Measurements from ENCODE around the gene ZFAND5. TPM values are rescaled to one million over a fixed set of nuclear protein-coding genes. Genes with fewer than 3 reads are reported as not detected.

The ZFAND5 gene
- total RNA-seq, 2 donors from 2014 or later: 268 to 341 TPM

DNA sequence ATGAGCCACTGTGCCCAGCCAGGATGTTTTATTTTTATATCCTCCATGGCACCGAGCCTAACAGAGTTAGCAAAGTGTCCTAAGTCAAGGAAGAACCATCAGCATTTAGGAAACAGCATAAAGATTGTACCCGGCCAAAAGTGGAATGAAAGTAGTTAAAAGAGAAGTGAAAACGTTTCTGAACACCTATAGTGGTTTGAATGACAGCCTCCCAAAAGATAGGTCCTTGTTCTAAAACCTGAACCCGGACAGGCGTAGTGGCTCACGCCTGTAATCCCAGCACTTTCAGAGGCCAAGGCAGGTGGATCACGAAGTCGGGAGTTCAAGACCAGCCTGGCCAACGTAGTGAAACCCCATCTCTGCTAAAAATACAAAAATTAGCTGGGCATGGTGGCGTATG is 37.4 kb downstream of the ZFAND5 start:
- Mint-ChIP-seq H3K27ac (no peak overlapping the region), H3K36me3 (ENCODE audit: low read depth) (no peaks in the 10 kb centered on the region), H3K27me3 (no peaks in the 10 kb centered on the region), H3K4me1 (no peaks in the 10 kb centered on the region), H3K4me3 (no peak overlapping the region)
- no peaks in the 10 kb centered on the region for H3K9me3 ChIP-seq (ENCODE audit: control insufficient read depth, low read length, poor library complexity, severe bottlenecking)
- no peak for DNase-seq
- no peak for ATAC-seq

- no peak overlapping the region for H3K27ac Mint-ChIP-seq
Measured at GRCh38 chr9:72326641-72327040, 38.4 kb downstream of the ZFAND5 start.

GRCh38 chr9:72324974-72325373 is 40.0 kb downstream of the ZFAND5 start:
- Mint-ChIP-seq H3K36me3 (ENCODE audit: low read depth) (no peaks in the 10 kb centered on the region), H3K4me3 (no peak overlapping the region)
- ATAC-seq: no peak

More at GRCh38 chr9:72326641-72327040, 38.4 kb downstream of the ZFAND5 start:
- Mint-ChIP-seq H3K27me3 (no peaks in the 10 kb centered on the region), H3K4me1 (no peaks in the 10 kb centered on the region), H3K36me3 (ENCODE audit: low read depth) (no peaks in the 10 kb centered on the region), H3K4me3 (no peak overlapping the region)
- H3K9me3 ChIP-seq (ENCODE audit: control insufficient read depth, low read length, poor library complexity, severe bottlenecking): no peaks in the 10 kb centered on the region
- DNase-seq (no peak), ATAC-seq (no peak)

DNA sequence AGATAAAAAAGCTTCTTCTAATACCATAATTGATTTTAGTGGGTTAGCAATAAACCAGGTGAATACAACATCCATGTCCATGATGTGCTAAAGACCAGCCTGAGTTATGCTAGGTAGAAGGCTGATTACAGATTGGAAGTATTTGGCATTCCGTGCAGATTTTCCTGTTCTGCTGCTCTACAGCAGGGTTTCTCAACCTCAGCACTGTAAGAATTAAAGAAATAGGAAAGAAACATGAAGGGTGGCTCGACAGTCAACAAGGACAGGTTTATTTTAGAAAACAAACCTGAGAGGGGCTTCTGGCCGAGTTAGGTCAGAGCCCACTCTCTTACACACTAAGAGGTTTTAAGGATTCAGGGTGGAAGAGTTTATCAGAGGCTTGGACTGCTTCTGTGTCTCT is 42.3 kb downstream of the ZFAND5 start:
- ATAC-seq (no peak), DNase-seq (no peak)
- Mint-ChIP-seq H3K36me3 (ENCODE audit: low read depth) (no peaks in the 10 kb centered on the region), H3K27ac (no peak overlapping the region), H3K4me3 (no peak overlapping the region), H3K27me3 (peaks cover 6% of the 10 kb centered on the region), H3K4me1 (peaks cover 5% of the 10 kb centered on the region)
- H3K9me3 ChIP-seq (ENCODE audit: control insufficient read depth, low read length, poor library complexity, severe bottlenecking): no peaks in the 10 kb centered on the region

More at GRCh38 chr9:72324974-72325373, 40.0 kb downstream of the ZFAND5 start:
- Mint-ChIP-seq H3K27me3 (no peaks in the 10 kb centered on the region), H3K27ac (no peak overlapping the region), H3K4me1 (no peaks in the 10 kb centered on the region)
- no peaks in the 10 kb centered on the region for H3K9me3 ChIP-seq (ENCODE audit: control insufficient read depth, low read length, poor library complexity, severe bottlenecking)
- DNase-seq: no peak

DNA sequence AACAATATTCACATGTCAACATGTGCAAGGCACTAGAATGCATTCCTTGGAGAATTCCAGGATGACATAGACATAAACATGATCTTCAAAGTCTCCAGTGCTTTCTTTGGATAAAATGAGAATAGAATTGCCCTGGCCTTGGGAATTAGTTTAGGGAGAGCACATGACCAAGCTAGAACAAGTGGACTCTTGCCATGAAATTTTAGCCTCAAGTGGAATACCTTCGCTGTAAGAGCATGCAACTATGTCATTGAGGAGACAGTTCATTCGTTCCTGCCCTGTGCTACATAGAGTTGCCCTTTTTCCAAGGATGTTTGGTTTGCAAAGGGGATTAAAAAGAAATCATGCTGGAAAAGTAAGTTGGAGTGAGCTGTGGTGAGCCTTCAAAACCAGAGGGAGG is 42.7 kb downstream of the ZFAND5 start:
- no peak for ATAC-seq
- no peaks in the 10 kb centered on the region for H3K9me3 ChIP-seq (ENCODE audit: control insufficient read depth, low read length, poor library complexity, severe bottlenecking)
- Mint-ChIP-seq H3K4me1 (peaks cover 5% of the 10 kb centered on the region), H3K27me3 (peaks cover 6% of the 10 kb centered on the region), H3K36me3 (ENCODE audit: low read depth) (no peaks in the 10 kb centered on the region), H3K27ac (no peak overlapping the region), H3K4me3 (no peak overlapping the region)
- no peak for DNase-seq

GRCh38 chr9:72315510-72316311 is 49.3 kb downstream of the ZFAND5 start:
- Mint-ChIP-seq H3K4me3 (no peak overlapping the region), H3K27ac (no peak overlapping the region), H3K4me1 (peaks cover 5% of the 10 kb centered on the region), H3K27me3 (peaks cover 6% of the 10 kb centered on the region), H3K36me3 (ENCODE audit: low read depth) (no peaks in the 10 kb centered on the region)
- H3K9me3 ChIP-seq (ENCODE audit: control insufficient read depth, low read length, poor library complexity, severe bottlenecking): no peaks in the 10 kb centered on the region
- DNase-seq: no peak
- no peak for ATAC-seq

GRCh38 chr9:72315089-72315509 is 49.9 kb downstream of the ZFAND5 start:
- no peak overlapping the region for H3K27ac Mint-ChIP-seq

GRCh38 chr9:72313507-72313906 is 51.5 kb downstream of the ZFAND5 start:
- DNase-seq: no peak
- no peak overlapping the region for H3K27ac Mint-ChIP-seq
- peaks cover 6% of the 10 kb centered on the region for H3K4me1 Mint-ChIP-seq
- no peak for ATAC-seq
- H3K9me3 ChIP-seq (ENCODE audit: control insufficient read depth, low read length, poor library complexity, severe bottlenecking): no peaks in the 10 kb centered on the region
- H3K36me3 Mint-ChIP-seq (ENCODE audit: low read depth): no peaks in the 10 kb centered on the region
- H3K4me3 Mint-ChIP-seq: no peak overlapping the region
- H3K27me3 Mint-ChIP-seq: peaks cover 6% of the 10 kb centered on the region

More at GRCh38 chr9:72315089-72315509, 49.9 kb downstream of the ZFAND5 start:
- Mint-ChIP-seq H3K36me3 (ENCODE audit: low read depth) (no peaks in the 10 kb centered on the region), H3K27me3 (peaks cover 6% of the 10 kb centered on the region), H3K4me1 (peaks cover 5% of the 10 kb centered on the region), H3K4me3 (no peak overlapping the region)
- H3K9me3 ChIP-seq (ENCODE audit: control insufficient read depth, low read length, poor library complexity, severe bottlenecking): no peaks in the 10 kb centered on the region
- ATAC-seq (no peak), DNase-seq (no peak)

DNA sequence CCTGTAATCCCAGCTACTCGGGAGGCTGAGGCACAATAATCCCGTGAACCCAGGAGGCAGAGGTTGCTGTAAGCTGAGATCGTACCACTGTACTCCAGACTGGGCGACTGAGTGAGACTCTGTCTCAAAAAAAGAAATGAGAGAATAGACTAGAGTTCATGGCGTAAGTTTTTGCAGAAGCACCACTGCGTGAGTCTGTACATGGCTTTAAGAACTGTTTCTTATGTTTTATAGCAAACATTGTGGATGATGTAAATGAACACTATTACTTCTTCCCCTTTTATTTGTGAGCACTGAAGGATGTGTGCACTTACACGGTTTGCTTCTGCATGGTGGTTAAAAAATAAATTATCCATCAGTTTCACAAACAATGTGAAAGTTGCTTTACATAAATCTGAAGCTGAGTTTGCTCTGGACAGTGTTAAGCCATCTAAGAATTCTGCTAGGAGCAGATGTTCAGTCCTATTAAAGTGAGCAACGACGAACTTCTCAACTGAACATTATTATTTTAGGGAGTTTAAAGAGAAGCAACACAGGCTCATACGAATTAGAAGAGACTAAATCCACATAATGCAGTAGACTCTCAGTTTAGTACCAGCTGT is 52.5 kb downstream of the ZFAND5 start:
- Mint-ChIP-seq H3K27me3 (no peaks in the 10 kb centered on the region), H3K4me1 (peaks cover 3% of the 10 kb centered on the region), H3K36me3 (ENCODE audit: low read depth) (no peaks in the 10 kb centered on the region), H3K27ac (no peak overlapping the region), H3K4me3 (no peak overlapping the region)
- ATAC-seq (no peak), DNase-seq (no peak)
- H3K9me3 ChIP-seq (ENCODE audit: control insufficient read depth, low read length, poor library complexity, severe bottlenecking): no peaks in the 10 kb centered on the region

DNA sequence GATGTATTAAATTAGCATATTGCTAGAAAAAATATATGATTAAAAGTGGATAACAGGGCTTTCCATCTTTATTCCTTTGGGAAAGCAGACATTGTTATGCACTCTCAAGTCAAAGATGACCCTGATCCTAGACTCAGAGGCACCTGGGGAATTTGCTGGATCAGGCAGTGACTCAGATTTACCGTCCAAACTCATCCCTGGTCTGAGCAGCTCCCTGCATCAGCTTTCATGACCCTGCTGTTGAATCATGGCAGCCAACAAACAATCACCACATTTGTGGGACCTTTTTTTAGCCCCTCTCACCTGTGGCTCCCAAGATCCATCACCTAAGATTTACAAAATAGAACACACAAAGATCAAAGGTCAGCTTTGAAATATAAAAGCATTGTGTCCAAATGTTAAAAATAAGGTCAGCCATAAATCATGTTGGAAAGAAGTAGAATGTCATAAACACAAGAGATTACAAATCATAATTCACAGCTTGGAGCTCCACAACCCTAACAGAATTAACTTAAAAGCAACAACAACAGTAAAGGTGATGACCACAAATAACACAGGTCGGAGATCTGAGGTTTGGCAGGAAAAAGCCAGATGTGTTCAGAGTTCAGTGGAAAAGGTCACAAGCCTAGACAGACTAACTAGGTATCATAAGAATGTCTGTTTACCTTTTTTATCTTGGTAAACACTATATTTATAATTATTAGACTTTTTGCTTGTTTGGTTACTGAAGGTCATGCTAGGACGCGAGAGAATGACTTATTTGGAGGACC is 55.5 kb downstream of the ZFAND5 start:
- H3K9me3 ChIP-seq (ENCODE audit: control insufficient read depth, low read length, poor library complexity, severe bottlenecking): no peaks in the 10 kb centered on the region
- Mint-ChIP-seq H3K27ac (no peak overlapping the region), H3K36me3 (ENCODE audit: low read depth) (no peaks in the 10 kb centered on the region), H3K4me1 (peaks cover 20% of the 10 kb centered on the region), H3K4me3 (no peak overlapping the region), H3K27me3 (no peaks in the 10 kb centered on the region)
- no peak for DNase-seq
- no peak for ATAC-seq

GRCh38 chr9:72306761-72307160 is 58.2 kb downstream of the ZFAND5 start:
- Mint-ChIP-seq H3K4me1 (peaks cover 25% of the 10 kb centered on the region), H3K27ac (no peak overlapping the region), H3K36me3 (ENCODE audit: low read depth) (no peaks in the 10 kb centered on the region), H3K4me3 (no peak overlapping the region), H3K27me3 (no peaks in the 10 kb centered on the region)
- H3K9me3 ChIP-seq (ENCODE audit: control insufficient read depth, low read length, poor library complexity, severe bottlenecking): no peaks in the 10 kb centered on the region
- ATAC-seq (no peak), DNase-seq (no peak)

DNA sequence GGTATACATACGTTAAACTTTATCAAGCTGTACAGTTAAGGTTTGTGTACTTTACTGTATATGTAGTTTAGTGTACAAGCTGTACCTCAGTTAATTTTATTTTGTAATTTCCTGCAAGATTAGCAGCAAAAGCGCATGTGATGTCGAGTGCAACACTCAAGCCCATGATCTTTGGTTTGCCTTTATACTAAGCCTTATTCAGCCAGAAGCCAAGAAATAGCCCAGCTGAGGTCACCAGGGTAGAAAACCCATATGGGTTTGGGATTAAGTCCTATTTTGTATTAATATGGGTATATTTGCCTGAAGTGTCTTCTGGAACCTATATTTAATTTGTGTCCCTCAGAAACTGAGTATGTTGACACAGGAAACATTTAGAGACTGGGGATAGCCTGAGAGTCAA is 59.3 kb downstream of the ZFAND5 start:
- DNase-seq (no peak), ATAC-seq (no peak)
- no peaks in the 10 kb centered on the region for H3K9me3 ChIP-seq (ENCODE audit: control insufficient read depth, low read length, poor library complexity, severe bottlenecking)
- no peaks in the 10 kb centered on the region for H3K36me3 Mint-ChIP-seq (ENCODE audit: low read depth)
- peaks cover 26% of the 10 kb centered on the region for H3K4me1 Mint-ChIP-seq
- H3K4me3 Mint-ChIP-seq: peak overlapping the region; percentile 76
- H3K27ac Mint-ChIP-seq: peak overlapping the region; percentile 96
- H3K27me3 Mint-ChIP-seq: no peaks in the 10 kb centered on the region

- Mint-ChIP-seq H3K4me3 (peak overlapping the region; percentile 76), H3K27me3 (no peaks in the 10 kb centered on the region), H3K27ac (peak overlapping the region; percentile 96), H3K4me1 (peaks cover 32% of the 10 kb centered on the region), H3K36me3 (ENCODE audit: low read depth) (no peaks in the 10 kb centered on the region)
- peak; percentile 88 for ATAC-seq
- DNase-seq: no peak
- no peaks in the 10 kb centered on the region for H3K9me3 ChIP-seq (ENCODE audit: control insufficient read depth, low read length, poor library complexity, severe bottlenecking)
Measured at GRCh38 chr9:72305102-72305546, 59.9 kb downstream of the ZFAND5 start.
